Mononuclear cell (primary cell): ENCODE results near the gene CPA1. TPM values are rescaled to one million over a fixed set of nuclear protein-coding genes. Genes with fewer than 3 reads are reported as not detected.

Source experiments
- H3K27me3 ChIP-seq: 2 replicates; pipeline ENCODE4 v1.6.0; 2011; ENCODE audit warnings: low read length, control low read depth; ENCODE audit not compliant: insufficient read depth
- H3K4me1 ChIP-seq: 2 replicates; pipeline ENCODE4 v1.5.1; 2011; ENCODE audit warnings: mild to moderate bottlenecking, low read length, control low read depth; ENCODE audit not compliant: insufficient read depth
- H3K4me3 ChIP-seq: 2 replicates; pipeline ENCODE4 v1.5.1; 2011; ENCODE audit warnings: mild to moderate bottlenecking, low read length, moderate library complexity
- H3K9me3 ChIP-seq: 2 replicates; pipeline ENCODE4 v1.5.1; 2011; ENCODE audit warnings: low read depth, mild to moderate bottlenecking, control low read depth, low read length
- total RNA-seq: library from RNA; depleted of rRNA; stranded (reverse); fragments of >200 nt; gene quantifications from one replicate; pipeline ENCODE4 v1.2.3, GENCODE V29; 2012

Gene CPA1
- total RNA-seq, 1 donor, result not detected

- Histone ChIP-seq H3K27me3 (no peaks in the 10 kb centered on the region), H3K4me1 (peaks cover 2% of the 10 kb centered on the region), H3K4me3 (no peak overlapping the region), H3K9me3 (no peaks in the 10 kb centered on the region)
Measured at GRCh38 chr7:130379019-130379418, 1.3 kb upstream of the CPA1 start.

GRCh38 chr7:130379532-130379920, 768 bp upstream of the CPA1 start:
- Histone ChIP-seq H3K27me3 (no peaks in the 10 kb centered on the region), H3K4me1 (peaks cover 7% of the 10 kb centered on the region), H3K4me3 (no peak overlapping the region), H3K9me3 (no peaks in the 10 kb centered on the region)

GRCh38 chr7:130380861-130381455, 664 bp downstream of the CPA1 start:
- Histone ChIP-seq H3K4me1 (peaks cover 8% of the 10 kb centered on the region), H3K27me3 (no peaks in the 10 kb centered on the region), H3K9me3 (no peaks in the 10 kb centered on the region), H3K4me3 (no peak overlapping the region)

GRCh38 chr7:130381468-130382312, 1.4 kb downstream of the CPA1 start:
- no peaks in the 10 kb centered on the region for H3K9me3 ChIP-seq
- H3K4me1 ChIP-seq, result peaks cover 8% of the 10 kb centered on the region
- H3K27me3 ChIP-seq, result no peaks in the 10 kb centered on the region
- H3K4me3 ChIP-seq, result no peak overlapping the region

GRCh38 chr7:130383187-130383980, 3.1 kb downstream of the CPA1 start:
- Histone ChIP-seq H3K4me1 (peaks cover 8% of the 10 kb centered on the region), H3K4me3 (no peak overlapping the region), H3K27me3 (no peaks in the 10 kb centered on the region), H3K9me3 (no peaks in the 10 kb centered on the region)

GRCh38 chr7:130384371-130384801, 4.1 kb downstream of the CPA1 start:
- peaks cover 8% of the 10 kb centered on the region for H3K4me1 ChIP-seq
- no peaks in the 10 kb centered on the region for H3K27me3 ChIP-seq
- no peak overlapping the region for H3K4me3 ChIP-seq
- no peaks in the 10 kb centered on the region for H3K9me3 ChIP-seq

GRCh38 chr7:130384841-130385599, 4.7 kb downstream of the CPA1 start:
- H3K4me1 ChIP-seq, result peaks cover 8% of the 10 kb centered on the region
- no peak overlapping the region for H3K4me3 ChIP-seq
- no peaks in the 10 kb centered on the region for H3K27me3 ChIP-seq
- no peaks in the 10 kb centered on the region for H3K9me3 ChIP-seq

GRCh38 chr7:130385600-130386066, 5.3 kb downstream of the CPA1 start:
- Histone ChIP-seq H3K9me3 (no peaks in the 10 kb centered on the region), H3K4me3 (no peak overlapping the region), H3K4me1 (peaks cover 8% of the 10 kb centered on the region), H3K27me3 (no peaks in the 10 kb centered on the region)

- no peaks in the 10 kb centered on the region for H3K9me3 ChIP-seq
- peaks cover 8% of the 10 kb centered on the region for H3K4me1 ChIP-seq
- H3K27me3 ChIP-seq, result no peaks in the 10 kb centered on the region
- H3K4me3 ChIP-seq, result no peak overlapping the region
Measured at GRCh38 chr7:130386876-130387275, 6.6 kb downstream of the CPA1 start.

- peaks cover 8% of the 10 kb centered on the region for H3K4me1 ChIP-seq
- H3K27me3 ChIP-seq, result no peaks in the 10 kb centered on the region
- H3K9me3 ChIP-seq, result no peaks in the 10 kb centered on the region
- no peak overlapping the region for H3K4me3 ChIP-seq
Measured at GRCh38 chr7:130387306-130387627, 7.0 kb downstream of the CPA1 start.

- H3K9me3 ChIP-seq, result no peaks in the 10 kb centered on the region
- no peak overlapping the region for H3K4me3 ChIP-seq
- no peaks in the 10 kb centered on the region for H3K27me3 ChIP-seq
- H3K4me1 ChIP-seq, result peaks cover 8% of the 10 kb centered on the region
Measured at GRCh38 chr7:130387628-130388403, 7.5 kb downstream of the CPA1 start.

GRCh38 chr7:130388671-130389070, 8.4 kb downstream of the CPA1 start:
- H3K4me1 ChIP-seq, result peaks cover 12% of the 10 kb centered on the region
- no peaks in the 10 kb centered on the region for H3K27me3 ChIP-seq
- H3K9me3 ChIP-seq, result no peaks in the 10 kb centered on the region
- no peak overlapping the region for H3K4me3 ChIP-seq

- peaks cover 17% of the 10 kb centered on the region for H3K4me1 ChIP-seq
- H3K9me3 ChIP-seq, result no peaks in the 10 kb centered on the region
- H3K4me3 ChIP-seq, result no peak overlapping the region
- H3K27me3 ChIP-seq, result no peaks in the 10 kb centered on the region
Measured at GRCh38 chr7:130390486-130390885, 10.2 kb downstream of the CPA1 start.

GRCh38 chr7:130393101-130393561, 12.8 kb downstream of the CPA1 start:
- H3K4me3 ChIP-seq, result no peak overlapping the region
- H3K4me1 ChIP-seq, result peaks cover 17% of the 10 kb centered on the region
- H3K27me3 ChIP-seq, result no peaks in the 10 kb centered on the region
- H3K9me3 ChIP-seq, result no peaks in the 10 kb centered on the region
